Measurements from ENCODE around the gene U2AF1.
"Not testable (repeated sequence)": the region's sequence is repeated elsewhere in the genome, so short reads cannot be mapped to it uniquely, and the experiment has no call there.

- not testable (repeated sequence) for TF ChIP-seq CTCF (IDR thresholded peaks at IDR 0.05; ENCODE audit: insufficient read depth, low read length); REST (IDR thresholded peaks at IDR 0.05; ENCODE audit: insufficient replicate concordance, low read depth); POLR2AphosphoS5 (IDR thresholded peaks at IDR 0.05; ENCODE audit: low read depth); SPI1 (IDR thresholded peaks at IDR 0.05; ENCODE audit: borderline replicate concordance, low read depth)
Measured at GRCh38 chr21:43045876-43046821, 61.2 kb downstream of the U2AF1 start.
